ENCODE results near the gene TNRC6B.

DNA sequence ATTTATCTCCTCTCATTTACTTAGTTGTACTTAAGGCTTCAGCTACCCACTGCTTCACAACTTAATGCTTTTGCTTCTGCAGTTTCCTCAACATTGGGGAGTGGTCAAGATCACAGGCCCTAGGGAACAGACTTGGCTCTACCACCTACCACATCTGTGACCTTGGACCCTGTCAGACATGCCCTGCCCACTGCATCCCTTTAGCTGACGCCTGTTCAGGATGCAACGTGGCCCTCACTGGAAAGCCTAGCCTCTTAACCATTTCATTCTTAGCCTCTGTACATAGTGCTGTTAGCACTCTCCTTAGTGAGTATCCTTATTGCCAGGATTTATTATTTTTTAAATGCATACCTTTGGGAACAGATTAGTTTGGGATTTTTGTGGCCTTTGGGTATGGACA, 34.4 kb downstream of the TNRC6B start:
- TF ChIP-seq, protein P1, sequence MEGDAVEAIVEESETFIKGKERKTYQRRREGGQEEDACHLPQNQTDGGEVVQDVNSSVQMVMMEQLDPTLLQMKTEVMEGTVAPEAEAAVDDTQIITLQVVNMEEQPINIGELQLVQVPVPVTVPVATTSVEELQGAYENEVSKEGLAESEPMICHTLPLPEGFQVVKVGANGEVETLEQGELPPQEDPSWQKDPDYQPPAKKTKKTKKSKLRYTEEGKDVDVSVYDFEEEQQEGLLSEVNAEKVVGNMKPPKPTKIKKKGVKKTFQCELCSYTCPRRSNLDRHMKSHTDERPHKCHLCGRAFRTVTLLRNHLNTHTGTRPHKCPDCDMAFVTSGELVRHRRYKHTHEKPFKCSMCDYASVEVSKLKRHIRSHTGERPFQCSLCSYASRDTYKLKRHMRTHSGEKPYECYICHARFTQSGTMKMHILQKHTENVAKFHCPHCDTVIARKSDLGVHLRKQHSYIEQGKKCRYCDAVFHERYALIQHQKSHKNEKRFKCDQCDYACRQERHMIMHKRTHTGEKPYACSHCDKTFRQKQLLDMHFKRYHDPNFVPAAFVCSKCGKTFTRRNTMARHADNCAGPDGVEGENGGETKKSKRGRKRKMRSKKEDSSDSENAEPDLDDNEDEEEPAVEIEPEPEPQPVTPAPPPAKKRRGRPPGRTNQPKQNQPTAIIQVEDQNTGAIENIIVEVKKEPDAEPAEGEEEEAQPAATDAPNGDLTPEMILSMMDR (conservative IDR thresholded peaks at IDR 0.05; ENCODE audit: low read length): no peak
- TF ChIP-seq EZH2phosphoT487 (IDR thresholded peaks at IDR 0.05; ENCODE audit: borderline replicate concordance, low read depth, low read length): no peak

Measured in OCI-LY7 (cell line).